Fibroblast of gingiva (primary cell): ENCODE data around the gene TAF1L.

Experiments used
- DNase-seq: peaks from one replicate; pipeline ENCODE4 v3.0.0-alpha.2; 2011; ENCODE audit warnings: low read depth

The TAF1L gene

GRCh38 chr9:32590898-32591297 lies 44.6 kb downstream of the TAF1L start:
- DNase-seq: no peak

DNA sequence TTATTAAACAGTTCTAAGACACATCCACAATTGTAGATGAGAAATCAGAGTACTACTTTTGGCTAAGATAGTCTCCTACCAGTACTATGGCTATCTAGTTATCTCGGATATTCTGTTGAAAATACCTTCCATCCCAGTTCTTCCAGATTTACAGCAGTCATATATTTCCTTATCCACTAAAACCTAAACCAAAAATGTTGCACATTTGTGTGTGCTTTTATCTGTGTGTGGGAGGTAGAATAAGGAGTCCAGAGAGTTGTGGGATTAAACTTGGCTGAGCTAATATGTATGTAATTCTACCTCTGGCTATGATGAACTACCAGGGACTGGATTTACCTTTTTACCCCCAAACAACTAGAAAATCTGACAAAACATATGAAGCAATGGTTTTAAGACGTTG lies 45.0 kb downstream of the TAF1L start:
- DNase-seq: no peak

GRCh38 chr9:32589083-32589723 lies 46.3 kb downstream of the TAF1L start:
- DNase-seq: peak; percentile 28

- no peak for DNase-seq
Measured at GRCh38 chr9:32587901-32588300, 47.6 kb downstream of the TAF1L start.

- DNase-seq: no peak
Measured at GRCh38 chr9:32584784-32585183, 50.7 kb downstream of the TAF1L start.

GRCh38 chr9:32581512-32582143 lies 53.8 kb downstream of the TAF1L start:
- DNase-seq: peak; percentile 36

GRCh38 chr9:32580631-32581300 lies 54.7 kb downstream of the TAF1L start:
- no peak for DNase-seq

DNA sequence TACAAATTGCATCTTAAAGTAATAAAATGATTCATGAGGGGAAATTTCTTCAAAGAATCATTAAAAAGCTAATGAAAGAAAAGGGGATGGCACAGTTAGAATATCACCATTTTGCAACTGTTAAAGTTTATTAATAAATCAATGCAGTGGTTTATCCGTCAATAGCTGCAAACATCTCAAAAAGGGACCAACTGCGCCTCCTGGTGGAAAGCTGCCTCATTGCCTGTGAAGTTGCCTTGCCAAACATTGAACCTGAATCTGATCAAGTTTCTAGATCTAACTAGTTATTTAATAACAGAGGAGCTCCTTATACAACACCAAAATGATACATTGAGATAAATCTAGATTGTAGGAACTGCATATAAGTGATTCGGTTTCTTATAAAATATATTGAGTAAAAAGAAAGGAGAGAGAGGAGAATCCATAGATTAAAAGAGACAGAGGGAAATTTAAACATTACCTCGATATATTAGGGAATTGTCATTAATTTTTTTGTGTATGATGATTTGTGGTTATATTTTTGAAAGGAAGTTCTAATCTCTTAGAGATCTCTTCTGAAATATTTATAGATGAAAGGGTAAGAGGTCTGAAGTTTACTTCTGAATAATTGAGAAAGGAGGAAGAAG lies 55.6 kb downstream of the TAF1L start:
- peak; percentile 33 for DNase-seq
